Measurements from ENCODE around the gene POLR3GL.
A peak's percentile ranks its signal among the peaks of the same experiment; 100 is the strongest.

POLR3GL gene

DNA sequence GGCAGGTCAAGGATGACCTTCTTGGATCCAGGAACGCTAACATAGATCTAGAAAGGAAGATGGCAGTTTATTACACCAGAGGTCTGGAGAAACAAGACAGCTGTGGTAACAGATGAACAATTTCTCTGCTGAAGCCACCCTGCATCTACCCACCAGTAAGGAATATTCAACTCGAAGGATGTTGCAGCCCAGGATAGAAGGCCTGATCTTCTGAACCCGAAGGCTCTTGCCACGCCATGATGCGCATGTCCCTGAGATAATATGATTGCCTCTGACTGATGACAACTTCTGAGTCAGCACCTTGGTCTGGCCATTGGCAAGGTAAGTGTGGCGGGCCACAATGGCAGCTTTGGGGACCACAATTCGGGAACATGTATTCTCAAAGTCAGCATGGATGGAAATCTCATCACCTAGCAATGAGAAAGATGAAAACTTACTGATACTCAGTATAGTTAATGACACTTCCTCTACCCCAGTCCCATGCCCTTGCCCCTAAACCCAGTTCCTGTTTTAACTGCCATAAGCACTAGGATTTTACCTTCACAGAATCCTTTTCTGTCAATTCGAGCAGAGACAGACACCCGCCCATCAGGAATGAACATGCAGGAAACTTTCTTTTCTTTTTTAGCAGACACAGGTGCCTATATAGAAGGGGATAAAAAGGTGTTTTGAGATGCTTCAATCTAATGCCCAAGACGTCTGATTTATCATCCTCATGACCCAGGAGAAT is 30.1 kb downstream of the POLR3GL start:
- peak overlapping the region; percentile 71 for H3K4me3 ChIP-seq (replicated peaks; ENCODE audit: insufficient read depth, low read length)
- H3K27ac ChIP-seq (replicated peaks): peak overlapping the region; percentile 87
- TF ChIP-seq, protein P1, sequence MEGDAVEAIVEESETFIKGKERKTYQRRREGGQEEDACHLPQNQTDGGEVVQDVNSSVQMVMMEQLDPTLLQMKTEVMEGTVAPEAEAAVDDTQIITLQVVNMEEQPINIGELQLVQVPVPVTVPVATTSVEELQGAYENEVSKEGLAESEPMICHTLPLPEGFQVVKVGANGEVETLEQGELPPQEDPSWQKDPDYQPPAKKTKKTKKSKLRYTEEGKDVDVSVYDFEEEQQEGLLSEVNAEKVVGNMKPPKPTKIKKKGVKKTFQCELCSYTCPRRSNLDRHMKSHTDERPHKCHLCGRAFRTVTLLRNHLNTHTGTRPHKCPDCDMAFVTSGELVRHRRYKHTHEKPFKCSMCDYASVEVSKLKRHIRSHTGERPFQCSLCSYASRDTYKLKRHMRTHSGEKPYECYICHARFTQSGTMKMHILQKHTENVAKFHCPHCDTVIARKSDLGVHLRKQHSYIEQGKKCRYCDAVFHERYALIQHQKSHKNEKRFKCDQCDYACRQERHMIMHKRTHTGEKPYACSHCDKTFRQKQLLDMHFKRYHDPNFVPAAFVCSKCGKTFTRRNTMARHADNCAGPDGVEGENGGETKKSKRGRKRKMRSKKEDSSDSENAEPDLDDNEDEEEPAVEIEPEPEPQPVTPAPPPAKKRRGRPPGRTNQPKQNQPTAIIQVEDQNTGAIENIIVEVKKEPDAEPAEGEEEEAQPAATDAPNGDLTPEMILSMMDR (IDR thresholded peaks at IDR 0.05; ENCODE audit: insufficient read depth, low read length): no peak
- TF ChIP-seq, protein P2, sequence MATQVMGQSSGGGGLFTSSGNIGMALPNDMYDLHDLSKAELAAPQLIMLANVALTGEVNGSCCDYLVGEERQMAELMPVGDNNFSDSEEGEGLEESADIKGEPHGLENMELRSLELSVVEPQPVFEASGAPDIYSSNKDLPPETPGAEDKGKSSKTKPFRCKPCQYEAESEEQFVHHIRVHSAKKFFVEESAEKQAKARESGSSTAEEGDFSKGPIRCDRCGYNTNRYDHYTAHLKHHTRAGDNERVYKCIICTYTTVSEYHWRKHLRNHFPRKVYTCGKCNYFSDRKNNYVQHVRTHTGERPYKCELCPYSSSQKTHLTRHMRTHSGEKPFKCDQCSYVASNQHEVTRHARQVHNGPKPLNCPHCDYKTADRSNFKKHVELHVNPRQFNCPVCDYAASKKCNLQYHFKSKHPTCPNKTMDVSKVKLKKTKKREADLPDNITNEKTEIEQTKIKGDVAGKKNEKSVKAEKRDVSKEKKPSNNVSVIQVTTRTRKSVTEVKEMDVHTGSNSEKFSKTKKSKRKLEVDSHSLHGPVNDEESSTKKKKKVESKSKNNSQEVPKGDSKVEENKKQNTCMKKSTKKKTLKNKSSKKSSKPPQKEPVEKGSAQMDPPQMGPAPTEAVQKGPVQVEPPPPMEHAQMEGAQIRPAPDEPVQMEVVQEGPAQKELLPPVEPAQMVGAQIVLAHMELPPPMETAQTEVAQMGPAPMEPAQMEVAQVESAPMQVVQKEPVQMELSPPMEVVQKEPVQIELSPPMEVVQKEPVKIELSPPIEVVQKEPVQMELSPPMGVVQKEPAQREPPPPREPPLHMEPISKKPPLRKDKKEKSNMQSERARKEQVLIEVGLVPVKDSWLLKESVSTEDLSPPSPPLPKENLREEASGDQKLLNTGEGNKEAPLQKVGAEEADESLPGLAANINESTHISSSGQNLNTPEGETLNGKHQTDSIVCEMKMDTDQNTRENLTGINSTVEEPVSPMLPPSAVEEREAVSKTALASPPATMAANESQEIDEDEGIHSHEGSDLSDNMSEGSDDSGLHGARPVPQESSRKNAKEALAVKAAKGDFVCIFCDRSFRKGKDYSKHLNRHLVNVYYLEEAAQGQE (IDR thresholded peaks at IDR 0.05; ENCODE audit: insufficient replicate concordance, low read depth): no peak
- peak; percentile 97 for TF ChIP-seq SPI1 (IDR thresholded peaks at IDR 0.05; ENCODE audit: borderline replicate concordance, low read depth)
- no peak for TF ChIP-seq GABPA (IDR thresholded peaks at IDR 0.05; ENCODE audit: low read depth)
- TF ChIP-seq POLR2AphosphoS5 (IDR thresholded peaks at IDR 0.05; ENCODE audit: low read depth): peak; percentile 48; the same call in 1 of the 2 replicates
- DNase-seq (ENCODE audit: low read depth in 1 of 2, low spot score in 1 of 2): peak in 1 of 2 experiments; percentile 52
- H3K27me3 ChIP-seq (ENCODE audit: insufficient read depth, poor library complexity, severe bottlenecking): no peaks in the 10 kb centered on the region

DNA sequence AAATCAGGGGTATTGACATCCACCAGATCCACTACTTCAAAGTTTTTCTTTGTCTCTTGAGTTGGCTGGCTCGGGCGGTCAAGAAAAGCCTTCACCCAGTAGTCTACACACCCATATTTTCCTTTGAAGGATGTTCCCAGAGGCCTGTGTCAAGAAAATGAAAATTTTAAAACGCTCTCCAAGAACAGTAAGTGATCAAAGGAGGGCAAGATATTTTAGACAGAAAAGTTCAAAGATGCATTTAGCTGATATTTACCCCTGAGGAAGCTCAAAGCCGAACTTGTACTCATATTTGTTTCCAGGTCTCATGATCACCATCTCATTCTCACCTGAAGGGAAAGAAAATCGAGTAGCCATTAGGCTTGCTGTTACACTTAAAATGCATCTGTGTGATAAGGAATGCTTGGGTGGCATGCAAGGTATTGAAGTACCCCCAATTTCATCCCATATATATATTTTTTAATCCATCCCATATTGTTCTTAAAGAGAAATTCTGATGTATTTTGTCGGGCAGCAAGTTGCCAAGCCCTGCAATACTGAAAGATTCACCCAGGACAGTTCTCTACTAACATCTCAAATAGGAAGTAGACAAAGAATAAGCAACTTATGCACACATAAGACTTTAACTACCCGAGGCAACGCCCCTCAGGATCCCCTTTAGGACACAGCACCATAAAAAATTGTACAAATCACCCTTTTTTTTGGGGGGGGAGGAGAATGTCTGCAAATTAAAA is 30.8 kb downstream of the POLR3GL start:
- DNase-seq (ENCODE audit: low read depth in 1 of 2, low spot score in 1 of 2): no peak
- Histone ChIP-seq H3K27me3 (ENCODE audit: insufficient read depth, poor library complexity, severe bottlenecking) (no peaks in the 10 kb centered on the region), H3K27ac (replicated peaks) (peak overlapping the region; percentile 87), H3K4me3 (replicated peaks; ENCODE audit: insufficient read depth, low read length) (peak overlapping the region; percentile 71)
- TF ChIP-seq, protein P1 (IDR thresholded peaks at IDR 0.05; ENCODE audit: insufficient read depth, low read length): no peak
- TF ChIP-seq, protein P2 (IDR thresholded peaks at IDR 0.05; ENCODE audit: insufficient replicate concordance, low read depth): no peak

DNA sequence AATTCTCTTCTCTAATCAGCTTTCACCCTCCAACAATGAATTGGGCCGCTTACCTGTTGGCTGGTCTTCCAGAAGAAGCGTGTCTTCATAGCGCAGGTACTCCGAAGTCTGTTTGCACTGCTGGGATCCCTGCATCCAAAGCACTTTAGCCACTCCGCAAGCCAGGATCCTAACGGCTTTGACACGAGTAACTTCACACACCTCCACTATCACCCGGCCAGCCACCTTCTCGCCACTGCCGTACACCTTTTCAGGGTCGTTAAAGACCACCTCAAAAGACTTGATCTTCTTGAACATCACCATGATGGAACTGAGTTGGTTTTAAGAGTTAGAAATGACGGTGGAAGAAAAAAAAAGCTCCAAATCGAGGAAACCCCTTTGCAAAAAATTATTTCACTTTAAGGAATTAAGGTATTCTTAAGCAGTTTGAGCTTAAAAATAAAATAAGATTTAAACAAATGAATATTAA is 31.5 kb downstream of the POLR3GL start:
- TF ChIP-seq POLR2AphosphoS5 (IDR thresholded peaks at IDR 0.05; ENCODE audit: low read depth): peak; percentile 85
- no peak for TF ChIP-seq GABPA (IDR thresholded peaks at IDR 0.05; ENCODE audit: low read depth)
- peak overlapping the region; percentile 87 for H3K27ac ChIP-seq (replicated peaks)
- H3K4me3 ChIP-seq (replicated peaks; ENCODE audit: insufficient read depth, low read length): peak overlapping the region; percentile 71
- no peak for DNase-seq (ENCODE audit: low read depth in 1 of 2, low spot score in 1 of 2)
- H3K27me3 ChIP-seq (ENCODE audit: insufficient read depth, poor library complexity, severe bottlenecking): no peaks in the 10 kb centered on the region

DNA sequence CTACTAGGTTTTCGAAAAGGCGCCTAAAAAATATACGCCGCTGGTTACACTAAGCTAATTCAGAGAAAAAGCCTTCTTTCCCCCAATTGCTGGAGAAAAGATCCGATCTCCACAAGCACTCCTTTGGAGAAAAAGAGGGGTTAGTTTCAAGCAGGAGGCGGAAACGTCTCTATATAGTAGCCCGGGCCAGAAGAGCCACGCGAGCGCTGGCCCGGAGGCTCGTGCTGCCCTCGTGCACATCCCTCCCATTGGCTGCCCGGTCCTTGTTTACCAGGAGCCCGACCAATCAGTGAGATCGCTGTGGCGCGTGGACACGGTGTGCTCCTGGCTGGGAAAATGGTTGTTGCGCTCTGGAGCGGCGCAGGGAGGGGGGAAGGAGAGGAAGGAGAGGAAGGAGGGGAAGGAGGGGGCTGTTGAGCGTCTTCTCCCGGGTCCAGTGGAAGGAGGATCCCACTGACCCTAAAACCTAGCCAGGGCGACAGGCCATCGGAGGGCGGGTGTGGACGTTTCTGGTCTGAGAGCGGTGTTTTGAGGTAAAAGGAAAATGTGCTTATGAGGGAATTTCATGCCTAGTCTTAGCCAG is 32.0 kb downstream of the POLR3GL start, which contains the start of gene TXNIP:
Gene TXNIP (minus strand): TSS at position 147 of the 583 bp plus-strand sequence. CDS start 313 bp downstream, outside the sequence.
- Histone ChIP-seq H3K27ac (replicated peaks) (peak within 1 kb of the TSS; percentile 87), H3K4me3 (replicated peaks; ENCODE audit: insufficient read depth, low read length) (peak within 1 kb of the TSS; percentile 71), H3K27me3 (ENCODE audit: insufficient read depth, poor library complexity, severe bottlenecking) (no peaks in the 10 kb centered on the region)
- DNase-seq (ENCODE audit: low read depth in 1 of 2, low spot score in 1 of 2): peak; percentile 97 to 99
- TF ChIP-seq POLR2AphosphoS5 (IDR thresholded peaks at IDR 0.05; ENCODE audit: low read depth) (peak; percentile 88), GABPA (IDR thresholded peaks at IDR 0.05; ENCODE audit: low read depth) (no peak), SPI1 (IDR thresholded peaks at IDR 0.05; ENCODE audit: borderline replicate concordance, low read depth) (peak; percentile 36; the same call in 1 of the 2 replicates)
- TF ChIP-seq, protein P2 (IDR thresholded peaks at IDR 0.05; ENCODE audit: insufficient replicate concordance, low read depth): peak; percentile 62
- TF ChIP-seq, protein P1 (IDR thresholded peaks at IDR 0.05; ENCODE audit: insufficient read depth, low read length): no peak

Measured in HL-60 (cell line).